ENCODE data around the gene PHTF2. TPM values are rescaled to one million over a fixed set of nuclear protein-coding genes. Genes with fewer than 3 reads are reported as not detected.

The PHTF2 gene
- total and polyA plus RNA-seq, 2 of the 4 experiments (the other 2 are of a cell fraction): 28.3 to 69.9 TPM

- no peak overlapping the region for H2BK20ac ChIP-seq (ENCODE audit: low read depth, low read length)
- H3K9me3 ChIP-seq (ENCODE audit: control insufficient read depth, insufficient read depth, low read length): no peaks in the 10 kb centered on the region
- dilution Hi-C loops (cut with HindIII; ENCODE audit: low sequenced_read_pairs, unreplicated experiment): no loop called here
- H2BK120ac ChIP-seq (ENCODE audit: low read depth, low read length): no peak overlapping the region
- H3K4ac ChIP-seq (ENCODE audit: low read depth, low read length): no peak overlapping the region
- intact Hi-C loops (cut with micrococcal nuclease): no loop called here
- no peak overlapping the region for H2AK5ac ChIP-seq (ENCODE audit: low read depth, low read length)
- H4K20me1 ChIP-seq (ENCODE audit: insufficient read depth, low read length): no peaks in the 10 kb centered on the region
- no peaks in the 10 kb centered on the region for H3K9me1 ChIP-seq (ENCODE audit: insufficient read depth, low read length)
- no peaks in the 10 kb centered on the region for H3K36me3 ChIP-seq (ENCODE audit: control insufficient read depth, insufficient read depth, low read length)
- H2BK15ac ChIP-seq (ENCODE audit: low read depth, low read length): no peak overlapping the region
- no CpG with 5 or more reads among the region's 3 CpGs for WGBS, 2 experiments (ENCODE audit: extremely low coverage in 2 of 2, insufficient read length in 1 of 2)
- no peak overlapping the region for H3K4me3 ChIP-seq (ENCODE audit: insufficient read depth, low read depth, low read length)
- TF ChIP-seq CEBPB (IDR thresholded peaks at IDR 0.05; ENCODE audit: low read depth, low read length) (no peak), MXI1 (IDR thresholded peaks at IDR 0.05; ENCODE audit: borderline replicate concordance, low read depth, low read length) (no peak), BHLHE40 (IDR thresholded peaks at IDR 0.05; ENCODE audit: low read depth, low read length) (no peak), NFE2L2 (IDR thresholded peaks at IDR 0.05; ENCODE audit: low read depth, low read length) (no peak), USF2 (IDR thresholded peaks at IDR 0.05; ENCODE audit: low read depth, low read length) (no peak), RFX5 (IDR thresholded peaks at IDR 0.05; ENCODE audit: low read depth, low read length) (no peak), CTCF (conservative IDR thresholded peaks at IDR 0.05; ENCODE audit: low read depth, low read length) (no peak), POLR2A (IDR thresholded peaks at IDR 0.05; ENCODE audit: low read depth, low read length) (no peak), MAZ (IDR thresholded peaks at IDR 0.05; ENCODE audit: borderline replicate concordance, low read depth, low read length) (no peak), CHD1 (IDR thresholded peaks at IDR 0.05; ENCODE audit: low read depth, low read length) (no peak)
- no peak overlapping the region for H4K8ac ChIP-seq (ENCODE audit: low read depth in 2 of 2, low read length in 2 of 2)
- no peaks in the 10 kb centered on the region; the same call in 1 of the 2 replicates for H3K4me1 ChIP-seq (ENCODE audit: control insufficient read depth, insufficient read depth, low read length)
- H2AK9ac ChIP-seq (replicated peaks; ENCODE audit: low read depth, low read length, poor library complexity): no peak overlapping the region
- H3K27ac ChIP-seq (ENCODE audit: insufficient read depth, low read length): no peak overlapping the region
- CTCF ChIA-PET: no interaction called here
- no peaks in the 10 kb centered on the region for H3K79me1 ChIP-seq (ENCODE audit: low read depth in 1 of 2, low read length in 2 of 2)
- no peak overlapping the region for H4K5ac ChIP-seq (ENCODE audit: low read depth, low read length)
- H4K91ac ChIP-seq (ENCODE audit: insufficient read depth, low read depth, low read length): no peak overlapping the region
- in situ Hi-C loops (cut with MboI; ENCODE audit: low sequenced_read_pairs): no loop called here
- H3K18ac ChIP-seq (ENCODE audit: low read depth, low read length): no peak overlapping the region
- H2BK5ac ChIP-seq (ENCODE audit: low read depth, low read length, poor library complexity, severe bottlenecking): no peak overlapping the region
- POLR2A ChIA-PET (ENCODE audit: unreplicated experiment): no interaction called here
- no peak overlapping the region for H3K14ac ChIP-seq (replicated peaks; ENCODE audit: low read depth, low read length)
- no peak overlapping the region for H3K56ac ChIP-seq (ENCODE audit: extremely low read depth, insufficient read depth, low read length)
- no peak for ATAC-seq (ENCODE audit: low read depth)
- no peak for DNase-seq
- no peak overlapping the region for H3K9ac ChIP-seq (ENCODE audit: low read depth, low read length)
- no peaks in the 10 kb centered on the region for H3K27me3 ChIP-seq (ENCODE audit: control insufficient read depth, insufficient read depth, low read length)
- no peak overlapping the region for H2AFZ ChIP-seq (replicated peaks; ENCODE audit: low read length, poor library complexity)
- BruUV-seq (replicated peaks): no TSS peak
- no peak overlapping the region for H3K4me2 ChIP-seq (ENCODE audit: low read depth, low read length)
- H3K23ac ChIP-seq (ENCODE audit: low read depth, low read length): no peak overlapping the region
Observed at GRCh38 chr7:77993838-77994237, 195.3 kb downstream of the PHTF2 start.

All from IMR-90 (cell line).